T-helper 1 cell treated with Interleukin-12 subunit alpha and Interleukin-12 subunit beta and Interleukin-4 antibody, amounts not matched to agents 30 μg/mL and 1 μg/mL, for 36 hours (primary cell): ENCODE measurements around the gene PHF1.
"Not testable (repeated sequence)": the region's sequence is repeated elsewhere in the genome, so short reads cannot be mapped to it uniquely, and the experiment has no call there.

Experiments used
- H3K27ac Mint-ChIP-seq: one replicate; pipeline ENCODE4 v1.8.0; 2021; ENCODE audit warnings: mild to moderate bottlenecking, mixed read lengths
- H3K27me3 Mint-ChIP-seq: one replicate; pipeline ENCODE4 v1.8.0; 2021; ENCODE audit warnings: low read depth, mixed read lengths
- H3K36me3 Mint-ChIP-seq: one replicate; pipeline ENCODE4 v1.8.0; 2021; ENCODE audit warnings: low read depth, mixed read lengths
- H3K4me1 Mint-ChIP-seq: one replicate; pipeline ENCODE4 v1.8.0; 2021; ENCODE audit warnings: low read depth, mixed read lengths
- H3K4me3 Mint-ChIP-seq: one replicate; pipeline ENCODE4 v1.8.0; 2021; ENCODE audit warnings: mild to moderate bottlenecking, moderate library complexity, mixed read lengths
- H3K9me3 Mint-ChIP-seq: one replicate; pipeline ENCODE4 v1.8.0; 2021; ENCODE audit warnings: mixed read lengths

PHF1 gene

DNA sequence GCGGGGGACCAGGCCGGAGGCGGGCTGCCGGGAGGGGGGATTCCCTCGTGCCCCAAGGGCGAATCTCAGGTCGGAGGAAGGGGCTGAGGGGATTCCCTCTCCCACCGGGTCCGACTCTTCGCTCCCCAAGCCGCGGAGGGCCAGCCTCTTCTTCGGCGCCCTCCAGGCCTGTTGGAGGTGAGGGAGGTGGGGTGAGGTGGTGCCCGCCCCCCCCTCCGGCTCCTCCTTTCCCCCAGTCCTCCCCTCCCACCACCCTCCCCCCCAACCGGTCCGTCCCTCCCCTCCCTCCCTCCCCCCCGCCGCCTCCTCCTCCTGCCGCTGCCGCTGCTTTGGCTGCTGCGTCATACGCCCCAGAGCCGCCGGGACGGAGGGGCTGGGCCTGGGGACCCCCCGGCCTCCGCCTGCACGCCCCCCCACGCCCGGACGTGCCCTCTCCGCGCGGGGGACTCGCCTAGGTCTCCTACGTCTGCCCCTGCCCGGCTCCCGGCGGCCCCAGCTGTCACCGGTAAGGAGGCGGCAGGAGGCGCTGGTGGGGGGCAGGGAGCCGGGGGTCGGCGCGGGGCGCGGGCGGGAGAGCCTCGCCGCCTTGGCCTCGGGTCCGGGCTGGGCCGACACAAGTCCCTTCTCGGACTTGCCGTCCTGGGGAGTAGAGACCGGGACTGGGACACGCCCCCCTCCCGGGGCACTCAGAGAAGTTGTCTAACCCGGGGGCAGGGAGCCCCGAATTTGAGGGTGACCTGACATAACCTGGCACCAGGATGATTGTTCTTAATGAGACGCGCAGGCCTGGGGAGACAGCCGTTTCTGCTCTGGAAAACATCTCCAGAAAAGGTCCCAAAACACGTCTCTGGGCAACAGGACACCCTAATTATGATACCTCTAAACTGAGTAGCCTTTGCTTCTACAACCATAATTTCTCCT lies at the start of gene PHF1:
Gene PHF1, plus strand, starts transcription at position 304 of the 921 bp plus-strand sequence. CDS start 1,250 bp downstream, outside the sequence.
- Mint-ChIP-seq H3K4me3 (peak within 1 kb of the TSS; percentile 93), H3K36me3 (peaks cover 42% of the 10 kb centered on the region), H3K9me3 (no peaks in the 10 kb centered on the region), H3K27me3 (no peaks in the 10 kb centered on the region), H3K27ac (peak within 1 kb of the TSS; percentile 99), H3K4me1 (peaks cover 38% of the 10 kb centered on the region)

DNA sequence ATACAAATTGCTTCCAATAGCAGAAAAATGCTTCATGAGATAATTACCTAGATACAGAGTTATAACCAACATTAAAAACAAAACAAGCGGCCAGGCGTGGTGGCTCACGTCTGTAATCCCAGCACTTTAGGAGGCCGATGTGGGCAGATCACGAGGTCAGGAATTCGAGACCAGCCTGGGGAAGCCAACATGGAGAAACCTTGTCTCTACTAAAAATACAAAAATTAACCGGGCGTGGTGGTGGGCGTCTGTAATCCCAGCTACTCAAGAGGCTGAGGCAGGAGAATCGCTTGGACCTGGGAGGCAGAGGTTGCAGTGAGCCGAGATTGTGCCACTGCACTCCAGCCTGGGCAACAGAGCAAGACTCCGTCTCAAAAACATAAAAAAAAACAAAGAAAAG lies 47.3 kb upstream of the PHF1 start:
- H3K36me3 Mint-ChIP-seq, H3K27ac Mint-ChIP-seq, H3K4me3 Mint-ChIP-seq, H3K9me3 Mint-ChIP-seq, H3K4me1 Mint-ChIP-seq: not testable (repeated sequence)
- peaks cover 12% of the 10 kb centered on the region for H3K27me3 Mint-ChIP-seq

GRCh38 chr6:33364475-33365205 lies 46.2 kb upstream of the PHF1 start:
- not testable (repeated sequence) for H3K4me1 Mint-ChIP-seq, H3K27ac Mint-ChIP-seq, H3K9me3 Mint-ChIP-seq, H3K36me3 Mint-ChIP-seq, H3K27me3 Mint-ChIP-seq, H3K4me3 Mint-ChIP-seq

DNA sequence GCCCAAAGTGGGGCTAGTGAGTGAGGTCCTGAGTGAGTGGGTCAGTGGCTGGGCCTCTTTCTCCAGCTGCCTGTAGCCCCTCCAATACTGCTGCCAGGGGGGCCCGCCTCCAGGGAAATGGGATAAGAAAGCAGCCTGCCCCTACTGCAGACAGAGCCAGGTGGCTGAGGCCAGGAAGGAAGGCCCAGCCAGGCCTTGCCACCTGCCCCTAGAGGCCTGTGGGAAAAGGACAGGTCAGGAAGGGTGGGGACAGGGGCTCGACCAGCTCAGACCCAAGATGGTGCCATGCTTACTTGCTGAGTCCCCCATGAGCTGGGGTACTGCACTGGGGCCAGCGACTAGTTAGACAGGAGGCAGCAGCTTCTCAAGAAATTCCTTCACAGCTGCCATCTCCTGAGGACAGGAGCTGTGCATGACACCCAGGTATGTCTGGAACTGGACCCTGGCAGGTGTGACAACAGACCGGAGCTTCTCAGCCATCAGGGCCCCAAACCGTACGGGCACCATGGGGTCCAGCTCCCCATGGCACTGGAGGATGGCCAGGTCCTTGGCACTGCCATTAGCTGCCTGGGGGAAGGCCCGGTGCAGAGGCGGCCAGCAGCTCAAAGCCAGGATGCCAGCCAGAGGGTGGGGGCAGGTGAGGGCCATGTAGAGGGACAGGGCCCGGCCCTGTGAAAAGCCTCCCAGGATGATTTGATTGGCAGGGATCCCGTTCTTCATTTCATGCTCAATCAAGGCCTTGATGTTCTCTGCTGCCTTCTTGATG lies 45.4 kb upstream of the PHF1 start:
- not testable (repeated sequence) for H3K36me3 Mint-ChIP-seq, H3K4me3 Mint-ChIP-seq, H3K4me1 Mint-ChIP-seq, H3K27me3 Mint-ChIP-seq, H3K9me3 Mint-ChIP-seq, H3K27ac Mint-ChIP-seq

DNA sequence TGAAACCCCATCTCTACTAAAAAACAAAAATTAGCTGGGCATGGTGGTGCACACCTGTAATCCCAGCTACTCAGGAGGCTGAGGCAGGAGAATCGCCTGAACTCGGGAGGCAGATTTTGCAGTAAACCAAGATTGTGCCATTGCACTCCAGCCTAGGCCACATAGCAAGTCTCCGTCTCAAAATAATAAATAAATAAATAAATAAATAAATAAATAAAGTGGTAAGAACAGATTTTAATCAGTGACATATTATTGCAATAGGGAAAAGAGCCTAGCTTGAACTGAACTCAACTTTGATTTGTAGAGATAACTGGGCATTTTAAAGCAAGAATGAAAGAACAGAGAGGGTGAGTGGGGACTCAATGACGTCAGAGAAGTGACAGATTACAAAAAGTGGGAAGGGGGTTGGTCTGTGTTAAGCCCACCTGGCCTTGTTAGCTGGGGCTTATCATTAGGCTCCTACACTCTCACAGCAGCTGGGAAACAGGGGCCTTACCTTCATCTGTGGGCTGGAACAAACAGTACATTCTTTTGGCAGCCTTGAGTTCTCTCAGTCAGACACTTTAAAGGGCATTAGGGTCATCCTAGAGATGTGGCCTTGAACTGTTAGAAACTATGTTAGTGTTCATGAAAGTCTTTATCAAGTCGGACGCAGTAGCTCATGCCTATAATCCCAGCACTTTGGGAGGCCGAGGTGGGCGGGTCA lies 43.7 kb upstream of the PHF1 start:
- no peak overlapping the region for H3K4me3 Mint-ChIP-seq
- no peaks in the 10 kb centered on the region for H3K9me3 Mint-ChIP-seq
- H3K36me3 Mint-ChIP-seq = no peaks in the 10 kb centered on the region
- no peaks in the 10 kb centered on the region for H3K27me3 Mint-ChIP-seq
- no peak overlapping the region for H3K27ac Mint-ChIP-seq
- peaks cover 3% of the 10 kb centered on the region for H3K4me1 Mint-ChIP-seq

DNA sequence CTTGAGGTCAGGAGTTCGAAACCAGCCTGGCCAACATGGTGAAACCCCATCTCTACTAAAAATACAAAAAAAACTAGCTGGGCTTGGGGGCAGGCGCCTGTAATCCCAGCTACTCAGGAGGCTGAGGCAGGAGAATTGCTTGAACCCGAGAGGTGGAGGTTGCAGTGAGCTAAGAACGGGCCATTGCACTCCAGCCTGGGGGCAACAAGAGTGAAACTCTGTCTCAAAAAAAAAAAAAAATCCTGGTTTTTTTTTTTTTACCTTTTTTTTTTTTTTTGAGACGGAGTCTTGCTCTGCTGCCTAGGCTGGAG lies 43.1 kb upstream of the PHF1 start:
- H3K4me1 Mint-ChIP-seq, H3K9me3 Mint-ChIP-seq, H3K27me3 Mint-ChIP-seq, H3K36me3 Mint-ChIP-seq, H3K27ac Mint-ChIP-seq, H3K4me3 Mint-ChIP-seq: not testable (repeated sequence)

- not testable (repeated sequence) for H3K36me3 Mint-ChIP-seq, H3K9me3 Mint-ChIP-seq, H3K27me3 Mint-ChIP-seq, H3K4me3 Mint-ChIP-seq, H3K4me1 Mint-ChIP-seq, H3K27ac Mint-ChIP-seq
Observed at GRCh38 chr6:33371901-33372300, 38.9 kb upstream of the PHF1 start.

- no peak overlapping the region for H3K27ac Mint-ChIP-seq
- H3K9me3 Mint-ChIP-seq = no peaks in the 10 kb centered on the region
- no peaks in the 10 kb centered on the region for H3K4me1 Mint-ChIP-seq
- H3K27me3 Mint-ChIP-seq = no peaks in the 10 kb centered on the region
- H3K4me3 Mint-ChIP-seq = no peak overlapping the region
- no peaks in the 10 kb centered on the region for H3K36me3 Mint-ChIP-seq
Observed at GRCh38 chr6:33372526-33373123, 38.2 kb upstream of the PHF1 start.

DNA sequence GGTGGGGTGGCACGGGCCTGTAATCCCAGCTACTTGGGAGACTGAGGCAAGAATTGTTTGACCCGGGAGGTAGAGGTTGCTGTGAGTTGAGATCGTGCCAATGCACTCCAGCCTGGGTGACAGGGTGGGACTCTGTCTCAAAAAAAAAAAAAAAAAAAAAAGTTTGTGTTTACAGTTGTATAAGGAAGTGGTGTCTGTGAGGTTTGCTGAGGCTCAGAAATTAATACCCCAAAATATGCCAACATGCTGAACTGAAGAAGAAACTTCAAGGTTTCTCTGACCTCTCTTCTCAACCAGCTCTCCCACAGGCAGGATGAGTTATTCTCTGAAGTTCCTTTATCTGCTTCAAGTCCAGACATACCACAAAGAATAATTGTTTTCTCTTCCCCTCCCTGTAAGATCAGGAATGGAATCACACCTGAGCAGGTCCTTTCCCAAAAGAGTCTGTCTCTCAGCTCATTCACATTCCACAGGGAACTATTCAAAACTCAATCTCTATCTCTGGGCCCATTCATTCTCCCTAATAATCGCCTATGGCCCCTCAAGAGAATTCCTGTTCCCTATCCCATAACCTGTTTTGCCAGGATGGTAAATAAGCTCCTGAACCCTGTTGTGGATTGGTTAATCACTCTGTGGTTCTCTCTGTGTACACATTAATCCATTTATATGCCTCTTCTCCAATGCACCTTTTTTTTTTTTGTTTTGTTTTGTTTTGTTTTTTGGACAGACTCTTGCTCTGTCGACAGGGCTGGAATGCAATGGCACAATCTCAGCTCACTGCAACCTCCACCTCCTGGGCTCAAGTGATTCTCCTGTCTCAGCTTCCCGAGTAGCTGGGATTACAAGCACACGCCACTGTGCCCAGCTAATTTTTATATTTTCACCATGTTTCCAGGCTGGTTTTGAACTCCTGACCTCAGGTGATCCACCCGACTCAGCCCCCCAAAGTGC lies 36.6 kb upstream of the PHF1 start:
- Mint-ChIP-seq H3K27ac (no peak overlapping the region), H3K27me3 (no peaks in the 10 kb centered on the region), H3K36me3 (no peaks in the 10 kb centered on the region), H3K4me3 (no peak overlapping the region), H3K9me3 (no peaks in the 10 kb centered on the region), H3K4me1 (no peaks in the 10 kb centered on the region)

DNA sequence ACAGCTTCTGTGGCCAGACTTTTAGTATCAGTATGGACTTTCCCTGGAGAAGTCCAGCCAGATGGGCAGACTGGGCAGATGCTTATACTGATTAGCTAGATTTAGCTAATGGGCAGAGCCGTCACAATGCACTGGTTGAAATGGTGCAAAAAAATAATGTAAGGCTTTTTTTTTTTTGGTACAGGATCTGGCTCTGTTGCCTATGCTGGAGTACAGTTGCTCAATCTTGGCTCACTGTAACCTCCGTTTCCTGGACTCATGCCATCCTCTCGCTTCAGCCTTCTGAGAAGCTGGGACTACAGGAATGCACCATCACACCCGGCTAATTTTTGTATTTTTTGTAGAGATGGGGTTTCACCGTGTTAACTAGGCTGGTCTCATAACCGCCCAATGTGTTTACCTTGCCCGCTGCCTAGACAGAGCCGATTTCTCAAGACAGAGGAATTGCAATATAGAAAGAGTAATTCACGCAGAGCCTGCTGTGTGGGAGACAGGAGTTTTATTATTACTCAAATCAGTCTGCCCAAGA lies 35.6 kb upstream of the PHF1 start:
- Mint-ChIP-seq H3K27me3 (no peaks in the 10 kb centered on the region), H3K4me3 (no peak overlapping the region), H3K9me3 (no peaks in the 10 kb centered on the region), H3K36me3 (no peaks in the 10 kb centered on the region), H3K27ac (no peak overlapping the region), H3K4me1 (no peaks in the 10 kb centered on the region)

DNA sequence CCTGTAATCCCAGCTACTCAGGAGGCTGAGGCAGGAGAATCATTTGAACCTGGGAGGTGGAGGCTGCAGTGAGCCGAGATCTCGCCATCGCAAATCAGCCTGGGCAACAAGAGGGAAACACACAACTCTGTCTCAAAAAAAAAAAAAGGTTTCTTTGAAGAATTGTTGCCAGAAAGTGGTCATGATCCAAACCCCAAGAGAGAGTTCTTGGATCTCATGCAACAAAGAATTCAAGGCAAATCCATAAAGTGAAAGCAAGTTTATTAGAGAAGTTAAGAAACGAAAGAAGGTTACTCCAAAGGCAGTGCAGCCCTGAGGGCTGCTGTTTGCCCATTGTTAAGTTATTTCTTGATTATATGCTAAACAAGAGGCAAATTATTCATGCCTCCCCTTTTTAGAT lies 33.6 kb upstream of the PHF1 start:
- no peaks in the 10 kb centered on the region for H3K9me3 Mint-ChIP-seq

DNA sequence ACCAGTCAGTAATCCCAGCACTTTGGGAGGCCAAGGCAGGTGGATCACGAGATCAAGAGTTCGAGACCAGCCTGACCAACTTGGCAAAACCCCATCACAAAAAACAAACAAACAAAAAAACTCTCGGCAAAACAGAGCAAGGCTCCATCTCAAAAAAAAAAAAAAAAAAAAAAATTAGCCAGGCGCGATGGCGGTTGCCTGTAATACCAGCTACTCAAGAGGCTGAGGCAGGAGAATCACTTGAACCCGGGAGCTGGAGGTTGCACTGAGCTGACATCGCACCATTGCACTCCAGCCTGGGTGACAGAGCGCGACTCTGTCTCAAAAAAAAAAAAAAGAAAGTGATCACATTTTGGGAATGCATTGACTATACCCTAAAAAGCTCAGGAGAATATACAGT lies 31.6 kb upstream of the PHF1 start:
- H3K4me1 Mint-ChIP-seq, H3K27me3 Mint-ChIP-seq, H3K9me3 Mint-ChIP-seq, H3K27ac Mint-ChIP-seq, H3K4me3 Mint-ChIP-seq, H3K36me3 Mint-ChIP-seq: not testable (repeated sequence)

More for the DNA sequence above, 33.6 kb upstream of the PHF1 start:
- H3K27ac Mint-ChIP-seq = no peak overlapping the region
- no peaks in the 10 kb centered on the region for H3K4me1 Mint-ChIP-seq
- H3K4me3 Mint-ChIP-seq = no peak overlapping the region
- peaks cover 6% of the 10 kb centered on the region for H3K27me3 Mint-ChIP-seq
- H3K36me3 Mint-ChIP-seq = no peaks in the 10 kb centered on the region

GRCh38 chr6:33380272-33380981 lies 30.4 kb upstream of the PHF1 start:
- no peaks in the 10 kb centered on the region for H3K36me3 Mint-ChIP-seq
- no peak overlapping the region for H3K27ac Mint-ChIP-seq
- H3K4me3 Mint-ChIP-seq = no peak overlapping the region
- H3K4me1 Mint-ChIP-seq = no peaks in the 10 kb centered on the region
- no peaks in the 10 kb centered on the region for H3K9me3 Mint-ChIP-seq
- peaks cover 6% of the 10 kb centered on the region for H3K27me3 Mint-ChIP-seq
